HG03135 (cell line): ENCODE data around the gene HDAC4.

ENCODE experiments used
- ATAC-seq: cut with Tn5 transposase; IDR thresholded peaks from one replicate; pipeline ENCODE4 v1.9.1; 2021; ENCODE audit warnings: mild to moderate bottlenecking, moderate library complexity; ENCODE audit not compliant: unreplicated experiment

HDAC4 gene

GRCh38 chr2:239116456-239117246 is 284.2 kb downstream of the HDAC4 start:
- no peak for ATAC-seq

GRCh38 chr2:239115616-239116015 is 285.2 kb downstream of the HDAC4 start:
- ATAC-seq: no peak

- ATAC-seq: no peak
Measured at GRCh38 chr2:239114616-239115265, 286.1 kb downstream of the HDAC4 start.

GRCh38 chr2:239114119-239114581 is 286.7 kb downstream of the HDAC4 start:
- no peak for ATAC-seq

DNA sequence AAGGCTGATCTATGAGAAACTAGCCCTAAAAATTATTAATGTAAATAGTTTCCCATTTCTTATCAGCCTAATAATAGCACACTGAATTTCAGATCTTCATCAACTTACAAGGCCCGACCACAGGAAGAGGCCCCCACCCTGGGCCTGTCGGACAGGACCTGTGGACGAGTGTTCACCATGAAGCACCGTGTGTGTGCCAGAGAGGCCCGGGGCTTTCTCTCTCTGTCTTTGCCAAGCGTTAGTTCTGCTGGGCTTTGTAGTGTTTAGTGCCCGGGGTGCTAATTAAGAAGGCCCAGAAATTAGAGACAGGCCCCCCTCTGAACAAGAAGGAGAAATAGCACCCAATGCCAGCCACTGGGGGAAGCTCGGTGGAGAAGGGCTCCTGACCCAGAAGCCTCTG is 287.2 kb downstream of the HDAC4 start:
- ATAC-seq: no peak

DNA sequence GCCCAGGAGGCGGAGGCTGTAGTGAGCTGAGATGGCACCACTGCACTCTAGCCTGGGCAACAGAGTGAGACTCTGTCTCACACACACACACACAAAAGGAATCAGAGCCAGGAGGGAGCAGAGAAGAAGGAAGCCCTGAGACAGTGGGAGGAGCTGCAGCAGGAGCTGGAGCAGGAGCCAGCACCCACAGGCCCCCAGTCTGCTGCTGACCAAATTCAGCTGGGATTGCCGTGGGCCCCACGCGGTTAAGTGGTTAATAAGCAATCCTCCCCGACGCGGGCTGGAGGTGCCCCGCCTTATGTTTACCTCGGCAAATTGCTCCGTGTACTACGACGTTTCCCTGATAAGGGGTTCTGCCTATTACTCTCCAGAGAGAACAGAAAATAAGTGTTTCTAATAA is 287.6 kb downstream of the HDAC4 start:
- no peak for ATAC-seq

DNA sequence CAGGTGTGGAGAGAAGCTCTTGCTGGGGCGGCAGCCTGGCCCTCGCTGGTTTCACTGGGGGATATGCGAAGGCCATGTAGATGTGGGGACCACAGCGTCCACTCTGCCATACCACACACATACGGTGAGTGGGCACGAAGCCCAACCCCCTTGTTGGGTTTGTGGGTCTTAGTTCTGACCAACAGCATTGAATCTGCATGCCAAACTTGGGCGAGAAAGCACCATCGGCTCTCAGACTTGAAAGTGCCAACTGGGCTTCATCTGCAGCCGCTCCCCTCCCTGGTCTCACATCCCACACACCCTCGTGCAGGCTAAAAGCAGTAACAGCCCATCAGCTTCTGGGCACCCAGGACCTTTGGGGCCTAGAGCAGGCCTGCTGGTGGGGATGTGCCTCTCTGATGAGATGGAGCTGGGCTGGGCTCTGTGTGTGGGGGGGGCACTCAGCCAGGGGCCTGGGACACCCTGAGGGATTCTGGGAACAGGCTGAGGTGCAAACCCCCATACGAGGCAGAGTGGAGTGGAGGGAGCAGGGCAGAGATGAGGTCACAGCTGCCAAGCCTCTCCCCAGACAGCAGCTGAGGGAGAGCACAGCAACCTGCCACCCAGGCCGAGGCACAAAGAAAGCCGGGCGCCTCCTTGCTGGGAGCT is 288.6 kb downstream of the HDAC4 start:
- no peak for ATAC-seq

DNA sequence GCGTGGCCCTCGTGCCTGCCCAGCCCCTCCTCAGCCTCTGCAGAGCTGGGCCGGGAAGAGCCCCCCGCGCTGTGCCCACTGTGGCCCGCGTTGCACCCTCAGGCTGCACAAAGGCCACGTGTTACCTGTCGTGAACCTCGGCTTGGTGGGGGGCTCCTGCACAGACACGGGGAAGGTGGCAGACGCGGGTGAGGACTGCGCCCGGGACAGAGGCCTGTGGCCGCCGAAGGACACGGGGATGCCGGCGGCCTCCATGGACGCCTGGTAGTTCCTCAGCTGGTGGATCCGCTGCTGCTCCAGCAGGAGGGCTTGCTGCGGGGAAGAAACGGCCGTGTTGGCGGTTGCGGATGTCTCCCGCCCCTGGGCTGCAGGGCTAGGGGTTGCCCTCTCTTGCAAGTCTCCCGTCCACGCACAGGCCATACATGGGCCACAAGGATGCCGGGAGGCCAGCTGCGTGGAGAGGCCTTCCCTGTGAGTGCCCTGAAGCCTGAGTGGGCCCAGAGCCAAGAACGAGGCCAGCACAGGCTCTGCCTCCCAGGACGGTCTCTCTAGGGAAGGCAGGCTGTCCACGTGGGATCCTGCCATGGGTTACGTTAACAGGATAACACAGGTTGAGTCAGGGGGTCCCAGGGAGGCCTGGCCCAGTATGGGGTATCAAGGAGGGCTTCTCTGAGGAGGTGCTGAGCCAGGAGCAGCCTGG is 289.3 kb downstream of the HDAC4 start:
- no peak for ATAC-seq

DNA sequence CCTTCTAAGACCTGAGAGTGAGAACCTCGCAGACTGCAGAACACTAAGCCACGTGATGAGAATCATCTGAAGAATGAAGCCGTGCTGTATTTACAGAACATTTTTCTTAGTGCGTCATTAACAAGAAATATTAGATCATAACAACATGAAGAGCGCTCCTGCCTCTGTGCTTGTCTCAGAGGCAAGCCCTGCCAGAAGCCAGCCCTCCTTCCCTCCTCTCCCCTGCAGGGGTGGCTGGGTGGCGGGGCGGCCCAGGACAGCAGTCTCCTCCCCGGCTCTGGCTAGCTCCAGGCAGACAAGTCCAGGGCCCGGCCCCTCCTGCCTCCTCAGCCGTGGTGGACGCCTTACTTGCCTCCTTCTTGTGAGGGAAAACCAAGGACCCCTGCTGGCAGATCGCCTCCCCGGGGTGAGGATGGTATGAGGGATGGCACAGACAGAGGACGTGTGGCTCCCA is 290.2 kb downstream of the HDAC4 start:
- ATAC-seq: no peak

DNA sequence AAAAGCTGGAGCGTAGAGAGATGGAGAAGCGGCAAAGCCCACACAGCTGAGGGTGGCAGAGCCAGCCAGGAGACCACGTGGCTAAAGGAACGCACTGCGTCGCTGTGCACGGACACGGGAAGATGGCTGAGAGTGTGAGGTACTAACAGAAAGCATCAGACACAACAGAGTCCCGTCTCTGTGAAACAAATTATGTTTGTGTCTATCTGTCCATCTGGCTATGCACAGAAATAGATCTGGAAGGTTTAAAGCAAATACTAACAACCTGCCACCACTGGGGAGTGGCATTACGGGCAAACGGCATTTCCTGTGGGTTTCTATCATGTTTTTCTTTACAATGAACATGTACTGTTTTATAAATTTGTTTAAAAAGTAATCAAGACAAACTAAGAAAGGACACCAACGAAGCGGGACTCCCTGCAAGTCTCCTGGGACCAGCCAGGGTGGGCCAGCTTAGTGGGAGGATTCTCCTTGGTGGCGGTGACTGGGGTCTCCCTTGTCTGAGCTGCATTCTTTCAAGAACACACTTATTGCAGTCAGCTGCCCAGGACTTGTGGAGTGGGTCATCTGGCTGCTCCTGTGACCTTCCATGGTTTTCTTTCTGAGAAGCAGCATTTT is 290.8 kb downstream of the HDAC4 start:
- no peak for ATAC-seq

DNA sequence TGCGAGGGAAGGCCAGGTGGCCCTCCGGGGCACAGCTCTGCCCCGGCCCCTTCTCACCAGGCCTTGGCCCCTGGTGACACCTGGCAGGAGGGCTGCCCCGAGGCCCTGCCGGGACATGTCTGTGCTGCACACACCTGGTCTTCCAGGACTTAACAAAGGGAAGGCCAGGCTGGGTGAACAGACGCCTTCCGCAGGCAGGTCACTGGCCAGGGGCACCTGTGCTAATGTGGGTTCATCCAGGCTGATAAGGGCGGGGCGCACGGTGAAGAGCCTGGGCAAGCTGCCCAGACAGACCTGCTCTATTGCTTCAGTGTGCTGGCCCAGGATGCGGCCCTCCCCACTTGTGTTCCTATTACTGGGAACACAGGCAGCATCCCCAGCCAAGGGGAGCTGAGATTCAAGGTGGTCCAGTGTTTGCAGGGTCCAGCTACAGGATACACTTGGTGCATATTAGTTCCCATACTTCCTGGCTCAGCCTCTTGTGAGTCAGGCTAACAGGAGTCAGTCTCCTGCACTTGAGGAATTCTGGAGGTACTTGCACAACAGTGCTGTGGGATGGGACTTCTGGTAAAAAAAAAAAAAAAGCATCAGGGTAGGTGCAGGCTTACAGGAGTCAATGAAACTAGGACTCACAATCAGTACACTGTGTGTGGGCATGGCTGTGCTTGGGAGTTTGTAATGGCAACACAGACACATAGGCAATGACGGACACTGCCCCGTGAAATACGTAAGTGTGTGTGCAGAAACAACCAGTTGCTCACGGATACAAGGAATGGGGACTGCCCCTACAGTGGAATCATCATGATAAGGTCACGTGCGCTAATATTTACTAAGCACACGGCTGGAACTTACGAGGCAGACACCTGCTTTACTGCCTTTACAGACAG is 291.5 kb downstream of the HDAC4 start:
- no peak for ATAC-seq

GRCh38 chr2:239108459-239108858 is 292.4 kb downstream of the HDAC4 start:
- ATAC-seq: no peak

DNA sequence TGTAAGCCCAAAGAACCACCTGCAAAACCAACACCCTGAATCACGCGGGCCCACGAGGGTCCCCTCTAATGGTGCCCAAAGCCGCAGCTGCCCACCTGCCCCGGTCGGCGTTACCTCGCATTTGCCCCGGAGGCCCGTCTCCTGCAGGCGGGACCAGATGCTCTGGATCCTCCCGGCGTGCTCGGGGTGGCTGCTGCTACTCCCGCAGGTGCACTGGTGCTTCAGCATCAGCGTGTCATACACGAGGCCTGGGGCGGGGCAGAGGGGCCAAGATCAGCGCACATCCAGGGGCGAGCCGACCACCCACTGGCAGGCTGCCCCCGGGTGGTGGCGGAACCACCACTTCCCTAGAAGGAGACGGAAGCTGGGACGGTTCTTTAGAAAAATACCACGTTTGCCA is 292.9 kb downstream of the HDAC4 start:
- ATAC-seq: no peak

- ATAC-seq: no peak
Measured at GRCh38 chr2:239106966-239107365, 293.9 kb downstream of the HDAC4 start.

DNA sequence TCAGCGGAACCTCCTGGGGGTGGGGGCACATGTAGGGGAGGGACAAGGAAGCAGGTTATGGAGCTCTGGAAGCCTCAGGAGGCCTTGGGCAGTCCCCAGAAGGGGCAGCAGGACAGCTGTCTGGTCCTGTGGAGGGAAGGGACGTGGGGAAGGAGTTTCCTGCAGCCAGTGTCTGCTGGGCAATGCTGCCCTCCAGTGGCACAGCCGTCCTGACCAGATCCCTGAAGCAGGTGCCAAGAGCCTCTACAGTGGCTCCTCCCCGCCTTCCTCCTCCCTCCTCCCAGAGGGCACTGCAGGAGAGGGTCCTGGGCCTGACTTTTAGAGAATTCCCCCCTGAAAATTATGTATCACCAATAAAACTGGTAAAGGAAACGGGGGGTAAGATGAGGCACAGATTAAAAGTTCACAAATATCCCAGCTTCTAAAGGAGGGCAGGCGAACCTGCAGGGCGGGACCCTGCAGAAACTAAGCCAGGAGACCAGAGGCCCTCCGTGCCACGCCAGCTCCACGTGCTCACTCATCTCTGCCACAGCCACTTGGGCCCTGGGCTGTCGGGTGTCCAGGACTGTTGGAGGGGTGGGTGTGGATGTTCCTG is 294.4 kb downstream of the HDAC4 start:
- ATAC-seq: no peak

GRCh38 chr2:239105234-239105633 is 295.6 kb downstream of the HDAC4 start:
- ATAC-seq: no peak

DNA sequence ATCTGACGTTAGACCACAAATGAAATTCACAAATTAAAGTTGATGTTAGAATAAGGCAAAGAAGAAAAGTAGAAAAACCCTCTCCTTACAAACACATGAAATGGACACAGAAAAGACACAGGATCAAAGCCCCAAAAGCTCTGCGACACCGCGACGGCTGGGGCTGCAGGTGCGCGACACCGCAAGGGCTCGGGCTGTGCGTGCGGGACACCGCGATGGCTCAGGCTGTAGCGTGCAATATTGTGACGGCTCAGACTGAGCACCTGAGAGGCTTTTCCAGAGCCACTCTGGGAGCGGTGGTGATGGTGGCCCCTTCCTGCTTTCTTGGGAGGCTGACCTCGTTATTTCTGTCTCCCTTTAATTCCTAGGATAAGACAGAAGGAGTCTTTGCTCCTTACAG is 296.0 kb downstream of the HDAC4 start:
- ATAC-seq: no peak

DNA sequence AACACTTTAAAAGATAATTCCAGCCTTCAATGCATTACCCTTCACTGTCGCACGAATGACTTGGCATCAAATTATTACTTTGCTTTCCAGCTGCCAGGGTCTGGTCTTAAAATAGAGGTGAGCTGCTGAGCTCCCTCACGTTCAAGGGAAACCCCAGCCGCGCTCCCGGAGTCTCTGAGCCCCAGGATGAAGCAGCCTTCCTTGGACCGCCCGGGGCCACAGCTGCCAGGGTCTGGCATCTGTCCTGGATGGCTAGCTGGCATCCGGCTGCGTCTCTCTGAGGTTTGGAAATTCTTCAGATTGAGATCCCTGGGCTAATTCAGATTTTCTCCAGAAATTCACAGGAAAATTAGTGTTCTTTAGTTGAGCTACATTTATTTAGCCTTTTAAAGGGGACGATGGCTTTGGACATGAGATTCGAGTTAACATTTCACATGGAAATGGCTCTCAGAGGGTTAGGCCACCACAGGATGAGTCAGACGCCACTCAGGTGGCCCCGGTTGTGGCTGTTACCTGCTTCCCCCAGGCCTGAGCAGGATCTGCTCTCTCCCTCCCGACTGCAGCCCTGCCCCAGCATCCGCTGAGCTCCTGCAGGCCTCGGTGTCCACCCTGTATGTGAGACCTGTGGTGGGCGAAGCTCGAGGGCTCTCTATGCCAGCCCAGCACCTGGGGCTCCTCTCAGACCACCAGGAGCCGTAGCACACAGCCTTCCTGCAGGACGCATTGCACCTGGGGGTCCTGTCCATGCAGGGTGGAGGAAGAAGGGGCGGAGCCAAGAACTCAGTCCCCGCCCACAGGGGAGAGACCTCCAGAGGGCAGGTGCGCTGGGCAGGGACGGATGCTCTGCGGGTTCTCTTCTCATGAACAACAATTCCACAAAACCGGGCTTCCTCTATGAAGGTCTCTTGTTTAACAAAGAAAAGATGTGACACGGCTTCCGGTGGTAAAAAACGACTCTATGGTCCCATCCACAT is 297.4 kb downstream of the HDAC4 start:
- ATAC-seq: no peak
